Activated naive CD4-positive, alpha-beta T cell treated with Interleukin-2 at 50 U/mL for 16 hours (primary cell): ENCODE results near the gene PRKCA.
A peak's percentile ranks its signal among the peaks of the same experiment; 100 is the strongest.

Source experiments
- DNase-seq: peaks from one replicate; pipeline ENCODE4 v3.0.0-alpha.2; 2020

The PRKCA gene

GRCh38 chr17:66786107-66786506 lies 483.7 kb downstream of the PRKCA start:
- no peak for DNase-seq

DNA sequence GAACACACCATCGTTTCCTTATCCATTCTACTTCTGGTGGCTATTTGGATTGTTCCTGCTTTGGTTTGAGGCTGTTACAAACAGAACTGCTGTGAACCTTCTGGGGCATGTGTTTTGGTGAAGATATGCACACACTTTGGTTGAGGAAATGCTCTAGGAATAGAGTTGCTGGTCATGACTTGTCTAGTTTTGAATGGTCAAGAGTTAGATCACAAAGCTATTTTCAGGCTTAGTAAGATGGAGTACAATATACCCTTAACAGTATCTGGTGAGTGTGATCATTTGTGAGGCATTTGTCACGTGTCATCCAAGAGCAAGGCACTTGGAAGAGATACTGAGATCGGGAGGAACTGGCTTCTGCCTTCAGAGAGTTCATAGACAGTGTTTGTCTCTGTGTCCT lies 485.5 kb downstream of the PRKCA start:
- no peak for DNase-seq

DNA sequence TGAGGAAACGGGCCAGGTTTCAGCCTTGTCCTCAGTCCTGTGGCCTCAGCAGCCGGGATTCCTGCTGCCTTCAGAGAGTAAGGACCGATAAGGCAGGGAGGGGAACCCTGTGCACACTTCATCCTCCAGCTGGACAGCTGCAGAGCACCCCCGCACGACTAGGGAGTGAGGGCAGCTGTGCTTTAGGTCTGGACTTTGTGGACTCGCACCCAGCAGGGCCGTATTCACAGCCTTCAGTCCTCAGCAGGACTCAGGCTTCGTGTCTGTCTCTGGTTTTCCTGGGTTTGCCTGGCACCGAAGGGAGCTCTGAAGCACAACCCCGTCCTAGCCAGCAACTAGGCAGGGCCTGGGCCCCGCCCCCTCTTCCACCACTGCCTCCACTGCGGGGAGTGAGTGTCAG lies 486.7 kb downstream of the PRKCA start:
- DNase-seq = no peak

DNA sequence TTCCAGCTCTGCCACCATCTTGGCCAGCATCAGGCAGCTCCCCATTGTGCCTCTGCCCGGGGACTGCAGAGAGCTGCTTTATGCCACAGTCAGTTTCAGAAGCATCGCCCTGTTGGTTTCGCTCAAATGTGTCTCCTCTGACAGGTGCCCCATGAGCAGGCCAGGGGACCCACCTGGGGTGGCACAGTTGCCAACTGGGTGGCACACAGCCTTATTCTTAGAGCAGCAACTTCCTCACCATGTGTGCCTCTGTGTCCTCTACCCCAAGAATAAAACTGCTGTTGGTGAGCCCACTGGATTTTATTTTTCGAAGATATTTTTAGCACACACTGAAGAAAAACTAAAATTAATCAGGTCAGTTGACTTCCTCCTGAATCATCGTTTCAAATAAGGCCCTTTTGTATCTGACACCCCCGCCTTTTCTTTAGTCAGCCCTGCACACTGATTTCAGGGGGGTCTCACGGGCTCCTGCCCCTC lies 487.6 kb downstream of the PRKCA start:
- DNase-seq = no peak

- no peak for DNase-seq
Observed at GRCh38 chr17:66790501-66791061, 488.2 kb downstream of the PRKCA start.

GRCh38 chr17:66791347-66791746 lies 488.9 kb downstream of the PRKCA start:
- no peak for DNase-seq

DNA sequence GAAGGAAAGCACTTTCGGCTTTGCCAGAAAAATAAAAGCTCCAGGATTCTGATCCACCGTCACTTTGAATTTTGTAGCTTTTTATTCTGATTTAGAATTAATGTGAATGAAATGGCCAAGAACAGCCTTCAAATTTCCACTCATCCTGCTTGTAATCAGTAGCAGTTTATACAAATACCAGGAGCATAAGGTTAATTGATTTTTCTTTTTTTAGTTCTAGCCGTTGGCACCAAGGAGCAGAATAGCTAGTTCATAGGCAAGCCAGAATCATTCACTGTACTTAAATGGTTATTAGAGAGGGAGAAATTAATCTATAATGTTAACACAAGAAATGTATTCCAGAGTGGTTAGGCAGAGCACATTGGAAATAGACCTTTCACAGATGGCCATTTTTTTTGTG lies 491.4 kb downstream of the PRKCA start:
- DNase-seq = no peak

DNA sequence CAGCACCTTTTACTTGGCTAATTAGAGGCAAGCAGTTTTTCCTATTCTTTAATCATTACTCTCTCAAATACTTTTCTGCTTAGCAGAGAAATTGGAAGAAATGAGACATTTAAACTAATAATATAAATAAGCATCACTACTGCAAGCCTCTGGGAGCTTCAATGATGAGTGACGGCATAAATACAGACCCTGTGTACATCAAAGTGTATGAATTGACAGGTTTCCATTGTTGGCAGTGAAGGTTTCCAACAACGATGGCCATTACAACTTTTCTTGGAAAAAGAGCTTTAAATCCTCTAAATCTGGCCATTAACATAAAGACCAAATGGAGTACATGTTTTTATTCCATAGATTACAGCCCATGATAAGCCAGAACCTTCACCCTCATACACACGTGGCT lies 493.1 kb downstream of the PRKCA start:
- DNase-seq = no peak

- no peak for DNase-seq
Observed at GRCh38 chr17:66799849-66800537, 497.6 kb downstream of the PRKCA start.

- no peak for DNase-seq
Observed at GRCh38 chr17:66803474-66803951, 501.1 kb downstream of the PRKCA start.

- no peak for DNase-seq
Observed at GRCh38 chr17:66805567-66805966, 503.2 kb downstream of the PRKCA start.

GRCh38 chr17:66807182-66807581 lies 504.8 kb downstream of the PRKCA start:
- DNase-seq = no peak

- DNase-seq = no peak
Observed at GRCh38 chr17:66809408-66809807, 507.0 kb downstream of the PRKCA start.

DNA sequence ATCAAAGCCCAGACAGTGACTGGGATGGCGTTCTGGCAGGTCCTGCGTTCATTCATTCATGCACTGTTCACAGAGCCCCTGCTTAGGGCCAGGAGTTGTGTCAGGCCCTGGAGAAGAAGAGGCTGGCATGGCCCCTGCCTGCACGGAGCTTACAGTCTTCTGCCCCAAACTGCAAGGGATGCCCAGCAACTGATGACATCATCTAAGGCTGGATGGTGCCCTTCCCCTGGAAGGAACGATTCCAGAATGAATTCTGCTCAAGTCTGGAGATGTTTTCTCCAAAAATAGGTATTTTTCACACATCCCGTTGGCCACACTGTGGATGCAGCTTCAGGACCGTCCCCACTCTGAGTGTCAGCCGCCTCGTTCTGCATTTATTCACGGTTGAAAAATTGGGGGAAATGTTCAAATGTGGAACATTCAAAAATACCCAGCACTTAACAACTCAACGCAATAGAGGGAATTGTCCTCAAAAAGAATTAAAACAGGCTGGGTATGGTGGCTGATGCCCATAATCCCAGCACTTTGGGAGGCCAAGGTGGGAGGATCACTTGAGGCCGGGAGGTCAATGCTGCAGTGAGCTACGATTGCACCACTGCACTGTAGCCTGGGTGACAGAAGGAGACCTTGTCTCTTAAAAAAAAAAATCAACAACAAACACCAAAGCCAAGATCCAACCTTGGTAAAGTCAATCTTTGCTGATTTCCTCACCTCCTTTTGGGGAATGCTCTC lies 508.7 kb downstream of the PRKCA start:
- no peak for DNase-seq

- no peak for DNase-seq
Observed at GRCh38 chr17:66811683-66812054, 509.3 kb downstream of the PRKCA start.

- DNase-seq = no peak
Observed at GRCh38 chr17:66812571-66812970, 510.2 kb downstream of the PRKCA start.

DNA sequence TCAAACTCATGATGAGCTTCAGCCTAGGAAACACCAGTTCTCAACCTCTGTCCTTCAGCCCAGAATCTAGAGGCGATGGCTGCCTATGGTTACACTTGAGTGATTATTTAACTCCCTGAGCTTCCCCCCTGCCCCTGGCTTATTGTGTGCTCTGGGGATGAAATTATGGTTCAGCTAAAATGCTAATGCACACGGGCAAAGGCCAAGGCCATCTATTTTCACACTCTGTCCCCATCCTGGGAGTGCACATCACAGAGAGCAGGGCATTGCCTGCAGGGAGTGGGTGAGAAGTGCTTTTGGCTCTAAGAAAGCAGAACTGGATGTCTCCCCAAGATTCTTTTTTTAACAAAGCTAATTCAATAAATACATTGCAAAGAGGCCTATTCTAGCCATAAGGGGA lies 510.9 kb downstream of the PRKCA start:
- no peak for DNase-seq

DNA sequence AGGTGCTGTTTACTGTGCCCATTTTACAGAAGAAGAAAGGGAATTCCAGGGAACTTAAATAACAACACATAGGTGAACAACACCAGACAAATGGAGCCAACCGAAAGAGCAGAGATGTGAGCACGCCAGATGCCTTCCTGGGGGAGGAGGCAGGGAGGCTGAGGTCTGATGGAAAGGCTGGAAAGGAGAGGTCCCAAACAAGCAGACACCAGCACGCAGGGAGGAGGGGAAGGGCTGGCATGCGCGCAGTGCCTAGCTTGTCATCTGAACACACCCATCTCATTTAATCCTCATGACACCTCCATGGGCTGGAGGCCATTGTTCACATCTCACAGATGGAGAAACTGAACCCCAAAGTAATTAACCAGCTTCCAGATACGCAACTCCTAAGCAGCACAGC lies 511.6 kb downstream of the PRKCA start:
- DNase-seq = no peak

- no peak for DNase-seq
Observed at GRCh38 chr17:66814570-66814969, 512.2 kb downstream of the PRKCA start.

DNA sequence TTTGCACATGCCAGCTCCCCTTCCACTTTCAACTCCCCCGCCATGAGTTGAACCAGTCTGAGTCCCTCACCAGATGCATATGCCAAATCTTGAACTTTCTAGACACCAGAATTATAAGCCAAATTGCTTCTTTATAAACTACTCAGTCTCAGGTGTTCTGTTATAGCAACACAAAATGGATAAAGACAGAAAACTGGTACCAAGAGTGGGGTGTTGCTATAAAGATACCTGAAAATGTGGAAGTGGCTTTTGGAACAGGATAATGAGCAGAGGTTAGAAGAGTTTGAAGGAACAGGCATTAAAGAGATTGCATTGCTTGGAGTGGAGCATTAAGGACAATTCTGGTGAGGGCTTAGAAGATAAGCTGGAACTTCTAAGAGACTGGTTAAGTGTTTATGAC lies 515.3 kb downstream of the PRKCA start:
- no peak for DNase-seq

DNA sequence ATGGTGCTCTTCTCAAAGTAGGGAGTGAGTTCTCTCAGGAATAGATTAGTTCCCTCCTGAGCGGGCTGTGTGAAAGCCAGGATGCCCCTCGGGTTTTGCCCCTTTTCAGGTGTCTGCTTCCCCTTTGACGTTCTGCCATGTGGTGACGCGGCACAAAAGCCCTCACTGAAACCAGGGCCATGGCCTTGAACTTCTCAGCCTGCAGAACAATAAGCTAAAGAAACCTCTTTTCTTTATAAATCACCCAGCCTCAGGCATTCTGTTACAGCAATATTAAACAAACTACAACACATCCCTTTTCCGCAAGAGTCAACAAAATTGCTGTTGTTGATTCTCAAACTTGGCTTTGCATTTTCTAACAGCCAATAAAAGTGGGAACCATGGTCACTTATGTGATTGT lies 517.1 kb downstream of the PRKCA start:
- no peak for DNase-seq

GRCh38 chr17:66822009-66822408 lies 519.6 kb downstream of the PRKCA start:
- DNase-seq = no peak

- no peak for DNase-seq
Observed at GRCh38 chr17:66826856-66827255, 524.4 kb downstream of the PRKCA start.

DNA sequence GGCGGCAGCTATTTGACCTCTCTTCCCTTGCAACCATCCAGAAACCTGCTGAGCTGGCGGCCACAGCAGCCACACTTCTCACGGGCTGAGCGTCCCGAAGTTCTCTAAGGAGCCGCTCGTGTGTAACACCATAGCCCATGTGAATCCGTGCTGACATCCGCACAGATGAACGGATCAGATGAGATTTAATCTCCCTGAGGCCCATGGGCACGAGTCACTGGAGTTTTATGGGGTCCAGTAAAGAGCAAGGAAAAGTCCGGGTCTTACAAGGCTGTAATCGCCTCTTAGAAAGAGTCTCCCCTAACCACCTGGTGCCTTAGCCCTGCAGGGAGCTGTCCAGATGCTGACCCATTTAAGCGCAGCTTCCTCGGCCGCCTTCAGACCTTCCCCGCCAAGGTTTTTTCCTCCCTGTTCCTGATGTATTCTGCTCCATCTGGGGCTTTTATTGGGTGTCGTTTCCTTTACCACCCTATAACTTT lies 527.0 kb downstream of the PRKCA start:
- DNase-seq = peak; percentile 13
